Measurements from ENCODE around the gene SLC50A1. TPM values are rescaled to one million over a fixed set of nuclear protein-coding genes. Genes with fewer than 3 reads are reported as not detected.
A peak's percentile ranks its signal among the peaks of the same experiment; 100 is the strongest.

Gene SLC50A1
- total RNA-seq, 1 donor from 2014 or later = 77.3 TPM

GRCh38 chr1:155128755-155129473, 6.7 kb upstream of the SLC50A1 start:
- ATAC-seq (ENCODE audit: low read depth) = no peak
- Mint-ChIP-seq H3K27me3 (peaks cover 41% of the 10 kb centered on the region), H3K9me3 (no peaks in the 10 kb centered on the region), H3K4me3 (peak overlapping the region; percentile 52), H3K4me1 (peaks cover 30% of the 10 kb centered on the region), H3K27ac (no peak overlapping the region), H3K36me3 (ENCODE audit: low read depth) (no peaks in the 10 kb centered on the region)
- no peak for DNase-seq
- intact Hi-C loops (cut with micrococcal nuclease) = loop anchor here (5.0 kb wide), 1 partner anchor 37 kb away; no protein-coding TSS in a partner anchor
- no peak for TF ChIP-seq CTCF (IDR thresholded peaks at IDR 0.05)
- POLR2A ChIA-PET = interaction anchor here (0.6 to 1.8 kb wide), 3 partner anchors 14 to 43 kb away, joined by 3 to 7 read pairs (median 6); no protein-coding TSS in a partner anchor
- CTCF ChIA-PET = interaction anchor here (0.7 to 1.6 kb wide), 3 partner anchors 34 to 38 kb away, joined by 3 to 4 read pairs (median 4); no protein-coding TSS in a partner anchor

- peaks cover 3% of the 10 kb centered on the region for H3K36me3 Mint-ChIP-seq (ENCODE audit: low read depth)
- H3K9me3 Mint-ChIP-seq = no peaks in the 10 kb centered on the region
- no peak overlapping the region for H3K4me3 Mint-ChIP-seq
- ATAC-seq (ENCODE audit: low read depth) = no peak
- TF ChIP-seq CTCF (IDR thresholded peaks at IDR 0.05) = no peak
- POLR2A ChIA-PET = interaction anchor here (0.6 to 1.1 kb wide), 2 partner anchors 21 to 43 kb away, joined by 3 read pairs; partner anchors contain the start of gene KRTCAP2
- CTCF ChIA-PET = interaction anchor here (1.4 to 1.8 kb wide), 2 partner anchors 37 to 39 kb away, joined by 3 to 6 read pairs; no protein-coding TSS in a partner anchor
- peaks cover 39% of the 10 kb centered on the region for H3K4me1 Mint-ChIP-seq
- DNase-seq = no peak
- peaks cover 34% of the 10 kb centered on the region for H3K27me3 Mint-ChIP-seq
- H3K27ac Mint-ChIP-seq = no peak overlapping the region
- intact Hi-C loops (cut with micrococcal nuclease) = no loop called here
These were observed 5.2 kb upstream of the SLC50A1 start for GRCh38 chr1:155130272-155131006.

DNA sequence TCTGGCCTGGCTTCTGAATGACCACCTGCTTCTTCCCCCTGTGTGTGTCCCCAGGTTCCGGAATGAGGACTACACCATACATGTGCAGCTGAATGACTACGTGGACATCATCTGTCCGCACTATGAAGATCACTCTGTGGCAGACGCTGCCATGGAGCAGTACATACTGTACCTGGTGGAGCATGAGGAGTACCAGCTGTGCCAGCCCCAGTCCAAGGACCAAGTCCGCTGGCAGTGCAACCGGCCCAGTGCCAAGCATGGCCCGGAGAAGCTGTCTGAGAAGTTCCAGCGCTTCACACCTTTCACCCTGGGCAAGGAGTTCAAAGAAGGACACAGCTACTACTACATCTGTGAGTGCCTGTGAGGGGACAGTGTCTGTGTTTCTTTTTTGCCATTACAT, 4.4 kb upstream of the SLC50A1 start:
- intact Hi-C loops (cut with micrococcal nuclease) = no loop called here
- H3K4me1 Mint-ChIP-seq = peaks cover 40% of the 10 kb centered on the region
- ChIA-PET POLR2A (interaction anchor here (1.1 kb wide), 1 partner anchor 42 kb away, joined by 3 read pairs; the partner anchor contains the start of gene KRTCAP2), CTCF (interaction anchor here (1.8 to 2.8 kb wide), 2 partner anchors 36 to 40 kb away, joined by 6 to 8 read pairs; no protein-coding TSS in a partner anchor)
- TF ChIP-seq CTCF (IDR thresholded peaks at IDR 0.05) = no peak
- H3K36me3 Mint-ChIP-seq (ENCODE audit: low read depth) = peaks cover 11% of the 10 kb centered on the region
- H3K27me3 Mint-ChIP-seq = peaks cover 31% of the 10 kb centered on the region
- H3K4me3 Mint-ChIP-seq = no peak overlapping the region
- no peak for ATAC-seq (ENCODE audit: low read depth)
- H3K27ac Mint-ChIP-seq = no peak overlapping the region
- no peaks in the 10 kb centered on the region for H3K9me3 Mint-ChIP-seq
- DNase-seq = no peak

DNA sequence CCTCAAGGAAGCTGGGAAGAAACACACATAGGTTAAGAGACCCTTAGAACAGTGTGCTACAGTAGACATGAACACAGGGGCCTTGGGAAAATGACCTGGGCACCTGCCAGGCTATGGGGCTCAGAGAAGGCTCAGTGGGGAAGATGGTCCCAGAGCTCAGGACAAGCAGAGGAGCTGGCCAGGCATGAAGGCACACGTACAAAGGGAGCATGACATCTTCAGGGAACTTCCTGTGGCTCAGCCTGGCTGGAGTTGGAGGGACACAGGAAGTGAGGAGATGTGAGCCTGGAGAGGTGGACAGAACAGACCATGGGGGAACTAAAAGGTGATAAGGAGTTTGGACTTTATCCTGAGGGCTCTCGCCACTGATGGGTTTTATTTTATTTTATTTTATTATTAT, 3.8 kb upstream of the SLC50A1 start:
- ATAC-seq (ENCODE audit: low read depth) (no peak), DNase-seq (no peak)
- peaks cover 28% of the 10 kb centered on the region for H3K27me3 Mint-ChIP-seq
- H3K4me3 Mint-ChIP-seq = no peak overlapping the region
- H3K4me1 Mint-ChIP-seq = peaks cover 39% of the 10 kb centered on the region
- no peak for TF ChIP-seq CTCF (IDR thresholded peaks at IDR 0.05)
- intact Hi-C loops (cut with micrococcal nuclease) = no loop called here
- H3K36me3 Mint-ChIP-seq (ENCODE audit: low read depth) = peaks cover 13% of the 10 kb centered on the region
- no peak overlapping the region for H3K27ac Mint-ChIP-seq
- H3K9me3 Mint-ChIP-seq = no peaks in the 10 kb centered on the region
- ChIA-PET POLR2A (no interaction called here), CTCF (interaction anchor here (1.8 to 2.8 kb wide), 2 partner anchors 36 to 40 kb away, joined by 6 to 8 read pairs; no protein-coding TSS in a partner anchor)

All from activated B cell treated with CpG ODN at 0.5 μM for 24 hours (primary cell).